GM10266 (cell line): ENCODE results near the gene KANSL1.

ENCODE experiments used
- DNase-seq: peaks from one replicate; pipeline ENCODE4 v3.0.0; 2012; ENCODE audit errors: extremely low spot score
- CTCF ChIP-seq: IDR thresholded peaks from 2 replicates; pipeline ENCODE4 v1.5.1; 2012; ENCODE audit warnings: mild to moderate bottlenecking, low read depth; ENCODE audit not compliant: control insufficient read depth, insufficient read depth; ENCODE audit errors: missing control alignments

The KANSL1 gene

GRCh38 chr17:46042925-46043324 lies 150.3 kb downstream of the KANSL1 start:
- no peak for TF ChIP-seq CTCF
- no peak for DNase-seq

GRCh38 chr17:46042246-46042645 lies 151.0 kb downstream of the KANSL1 start:
- TF ChIP-seq CTCF = no peak
- DNase-seq = no peak

- no peak for DNase-seq
- TF ChIP-seq CTCF = no peak
Measured at GRCh38 chr17:46039592-46040186, 153.5 kb downstream of the KANSL1 start.

DNA sequence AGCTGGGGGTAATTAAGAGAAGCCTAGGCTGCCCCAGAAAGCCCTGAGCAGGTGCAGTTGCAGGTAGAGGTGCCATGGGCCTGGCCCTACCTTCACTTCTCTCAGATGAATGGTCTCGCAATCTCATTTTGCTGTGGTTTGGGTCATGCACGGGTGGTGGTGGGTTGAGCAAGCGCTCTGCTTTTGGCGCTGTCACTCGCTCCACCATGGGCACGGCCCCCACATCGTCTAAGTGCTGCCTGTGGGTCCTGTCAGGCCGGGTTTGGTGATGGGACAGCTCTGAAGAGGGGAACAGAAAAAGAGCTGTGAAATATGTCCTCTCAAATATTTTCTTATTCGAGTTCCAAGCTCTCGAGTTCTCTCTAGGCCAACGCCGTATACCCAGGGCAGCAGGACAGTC lies 154.3 kb downstream of the KANSL1 start:
- TF ChIP-seq CTCF = no peak
- DNase-seq = no peak

GRCh38 chr17:46038414-46038813 lies 154.8 kb downstream of the KANSL1 start:
- no peak for DNase-seq
- TF ChIP-seq CTCF = no peak

- DNase-seq = no peak
- no peak for TF ChIP-seq CTCF
Measured at GRCh38 chr17:46037722-46038255, 155.4 kb downstream of the KANSL1 start.

GRCh38 chr17:46036491-46036890 lies 156.7 kb downstream of the KANSL1 start:
- TF ChIP-seq CTCF = no peak
- no peak for DNase-seq
